NB4 (cell line): ENCODE data around the gene AK9.
"Not testable (repeated sequence)": the region's sequence is repeated elsewhere in the genome, so short reads cannot be mapped to it uniquely, and the experiment has no call there.

Source experiments
- DNase-seq: peaks from one replicate; pipeline ENCODE4 v3.0.0; 2010; ENCODE audit warnings: low read depth
- H3K4me3 ChIP-seq: one replicate; pipeline ENCODE4 v1.5.1; 2011; ENCODE audit warnings: mild to moderate bottlenecking, low read depth, low read length, moderate library complexity
- MYC ChIP-seq: IDR thresholded peaks from 2 replicates; pipeline ENCODE4 v1.6.1; 2011; ENCODE audit warnings: low read depth, low read length
- POLR2A ChIP-seq: IDR thresholded peaks from 2 replicates; pipeline ENCODE4 v1.6.1; 2011; ENCODE audit warnings: mild to moderate bottlenecking; ENCODE audit not compliant: insufficient read length; ENCODE audit errors: extremely low read depth
- TF ChIP-seq, protein P1 (sequence below): IDR thresholded peaks from one replicate; pipeline ENCODE4 v1.5.1; 2012; ENCODE audit warnings: low read depth, low read length
- TF ChIP-seq, protein P2 (sequence below): IDR thresholded peaks from 2 replicates; pipeline ENCODE4 v1.6.1; 2011; ENCODE audit warnings: low read depth, low read length

Gene AK9

DNA sequence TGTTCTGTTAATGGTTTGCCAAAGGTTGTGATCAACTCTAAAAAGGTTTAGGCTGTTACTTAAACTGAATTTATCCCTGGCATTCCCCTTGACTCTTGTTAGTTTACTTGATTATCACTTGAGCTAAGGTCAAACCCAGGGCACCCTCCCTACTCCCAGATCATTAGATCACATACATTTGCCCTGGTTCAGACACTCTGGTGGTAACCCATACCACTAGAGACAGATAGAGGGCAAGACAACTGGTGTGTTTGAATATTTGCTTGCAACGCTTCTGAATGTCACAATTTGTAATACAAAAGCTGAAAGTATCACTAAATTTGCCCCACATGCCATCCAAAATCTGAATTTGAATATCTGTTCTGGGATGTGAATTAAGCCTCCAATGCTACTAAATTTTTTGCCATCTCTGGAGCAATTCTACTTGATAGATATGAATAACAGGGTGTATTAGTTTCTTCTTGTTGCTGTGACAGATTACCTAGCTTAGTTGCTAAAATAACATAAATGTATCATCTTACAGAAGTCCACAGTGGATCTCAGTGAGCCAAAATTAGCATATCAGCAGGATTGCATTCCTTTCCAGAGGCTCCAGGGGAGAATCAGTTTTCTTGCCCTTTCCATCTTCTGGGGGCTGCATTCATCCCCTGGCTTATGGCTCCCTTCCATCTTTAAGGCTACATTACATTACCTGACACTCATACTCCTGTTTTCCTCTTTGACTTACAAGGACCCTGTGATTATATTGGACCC, 45.4 kb upstream of the AK9 start:
- DNase-seq = no peak
- no peak overlapping the region for H3K4me3 ChIP-seq
- TF ChIP-seq, protein P1, sequence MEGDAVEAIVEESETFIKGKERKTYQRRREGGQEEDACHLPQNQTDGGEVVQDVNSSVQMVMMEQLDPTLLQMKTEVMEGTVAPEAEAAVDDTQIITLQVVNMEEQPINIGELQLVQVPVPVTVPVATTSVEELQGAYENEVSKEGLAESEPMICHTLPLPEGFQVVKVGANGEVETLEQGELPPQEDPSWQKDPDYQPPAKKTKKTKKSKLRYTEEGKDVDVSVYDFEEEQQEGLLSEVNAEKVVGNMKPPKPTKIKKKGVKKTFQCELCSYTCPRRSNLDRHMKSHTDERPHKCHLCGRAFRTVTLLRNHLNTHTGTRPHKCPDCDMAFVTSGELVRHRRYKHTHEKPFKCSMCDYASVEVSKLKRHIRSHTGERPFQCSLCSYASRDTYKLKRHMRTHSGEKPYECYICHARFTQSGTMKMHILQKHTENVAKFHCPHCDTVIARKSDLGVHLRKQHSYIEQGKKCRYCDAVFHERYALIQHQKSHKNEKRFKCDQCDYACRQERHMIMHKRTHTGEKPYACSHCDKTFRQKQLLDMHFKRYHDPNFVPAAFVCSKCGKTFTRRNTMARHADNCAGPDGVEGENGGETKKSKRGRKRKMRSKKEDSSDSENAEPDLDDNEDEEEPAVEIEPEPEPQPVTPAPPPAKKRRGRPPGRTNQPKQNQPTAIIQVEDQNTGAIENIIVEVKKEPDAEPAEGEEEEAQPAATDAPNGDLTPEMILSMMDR = no peak
- TF ChIP-seq MYC = no peak
- TF ChIP-seq POLR2A = no peak
- TF ChIP-seq, protein P2, sequence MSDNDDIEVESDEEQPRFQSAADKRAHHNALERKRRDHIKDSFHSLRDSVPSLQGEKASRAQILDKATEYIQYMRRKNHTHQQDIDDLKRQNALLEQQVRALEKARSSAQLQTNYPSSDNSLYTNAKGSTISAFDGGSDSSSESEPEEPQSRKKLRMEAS = no peak

DNA sequence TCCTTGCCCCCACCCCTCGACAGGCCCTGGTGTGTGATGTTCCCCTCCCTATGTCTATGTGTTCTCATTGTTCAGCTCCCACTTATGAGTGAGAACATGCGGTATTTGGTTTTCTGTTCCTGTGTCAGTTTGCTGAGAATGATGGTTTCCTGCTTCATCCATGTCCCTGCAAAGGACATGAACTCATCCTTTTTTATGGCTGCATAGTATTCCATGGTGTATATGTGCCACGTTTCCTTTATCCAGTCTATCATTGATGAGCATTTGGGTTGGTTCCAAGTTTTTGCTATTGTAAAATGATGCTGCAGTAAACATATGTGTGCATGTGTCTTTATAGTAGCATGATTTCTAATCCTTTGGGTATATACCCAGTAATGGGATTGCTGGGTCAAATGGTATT, 34.2 kb upstream of the AK9 start:
- not testable (repeated sequence) for DNase-seq, H3K4me3 ChIP-seq

DNA sequence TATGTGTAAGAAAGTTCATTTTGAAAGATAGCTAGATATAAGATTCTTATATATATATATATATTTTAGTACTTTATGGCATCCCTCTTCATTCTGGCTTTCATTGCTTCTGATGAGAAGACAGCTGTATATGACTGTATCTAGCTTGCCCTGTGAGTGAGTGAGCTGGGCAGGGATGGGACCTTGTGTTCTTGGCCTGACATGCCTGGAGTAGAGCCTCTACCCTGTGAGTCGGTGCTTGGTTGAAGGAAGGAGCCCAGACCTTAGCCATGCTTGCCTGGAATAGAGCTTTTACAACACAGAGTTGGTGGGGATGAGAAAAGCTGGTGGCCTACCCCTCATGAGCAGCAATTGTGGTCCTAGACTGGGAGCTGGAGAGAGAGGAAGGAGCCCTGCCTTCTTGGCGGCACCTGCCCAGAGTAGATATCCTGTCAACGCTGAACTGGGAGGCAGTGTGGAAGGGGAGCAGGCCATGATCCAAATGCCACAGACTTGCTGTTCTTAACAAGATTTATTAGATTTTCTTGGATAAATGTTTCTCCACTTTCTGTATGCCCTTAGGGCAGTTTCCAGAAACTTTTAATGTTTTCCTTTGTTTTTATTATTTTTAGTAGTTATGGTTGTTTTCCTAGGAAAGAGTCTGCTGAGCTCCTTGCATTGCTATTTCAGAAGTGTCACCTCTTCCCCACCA, 31.7 kb upstream of the AK9 start:
- no peak for DNase-seq
- TF ChIP-seq, protein P2 = no peak
- TF ChIP-seq, protein P1 = no peak
- TF ChIP-seq POLR2A = no peak
- no peak for TF ChIP-seq MYC
- H3K4me3 ChIP-seq = no peak overlapping the region

DNA sequence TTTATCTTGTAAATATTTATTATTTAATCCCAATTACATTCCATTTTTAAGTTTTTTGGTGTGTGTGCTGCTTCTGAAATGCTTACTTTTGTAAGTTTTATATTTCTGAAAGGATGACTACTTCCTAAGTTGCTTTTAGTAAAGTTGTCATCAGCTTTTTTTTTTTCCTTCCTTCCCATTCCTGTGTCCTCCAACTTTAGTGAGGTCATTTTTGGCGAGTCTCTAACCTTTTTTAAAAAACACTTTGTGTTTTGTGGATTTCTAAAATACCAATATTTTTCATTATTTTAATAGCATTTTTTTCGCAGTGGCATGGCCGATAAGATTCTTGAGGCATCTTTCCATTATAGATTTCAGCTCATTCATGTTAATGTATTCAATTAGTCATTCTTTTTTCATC, 31.0 kb upstream of the AK9 start:
- DNase-seq = no peak
- no peak for TF ChIP-seq MYC
- TF ChIP-seq, protein P1 = no peak
- TF ChIP-seq, protein P2 = no peak
- no peak for TF ChIP-seq POLR2A
- no peak overlapping the region for H3K4me3 ChIP-seq

DNA sequence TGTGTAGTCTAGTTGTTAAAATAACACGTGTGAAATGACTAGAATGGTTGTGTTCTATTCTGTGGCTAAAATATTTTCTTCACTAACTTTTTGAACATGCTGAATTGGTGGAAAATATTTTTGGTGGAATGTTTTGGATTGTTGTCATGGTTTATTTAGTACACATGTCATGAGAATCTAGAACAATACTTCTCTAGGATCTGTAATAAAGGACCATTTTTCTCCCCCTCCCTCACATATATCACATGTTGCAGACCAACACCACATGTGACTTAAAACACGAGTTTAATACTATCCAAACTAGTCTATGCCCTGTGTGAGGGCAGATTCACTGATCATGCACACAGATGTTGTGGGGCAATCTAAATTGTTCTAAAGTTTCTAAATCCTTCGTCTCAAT, 29.3 kb upstream of the AK9 start:
- no peak for DNase-seq
- no peak overlapping the region for H3K4me3 ChIP-seq
- TF ChIP-seq, protein P2 = no peak
- TF ChIP-seq POLR2A = no peak
- TF ChIP-seq, protein P1 = no peak

DNA sequence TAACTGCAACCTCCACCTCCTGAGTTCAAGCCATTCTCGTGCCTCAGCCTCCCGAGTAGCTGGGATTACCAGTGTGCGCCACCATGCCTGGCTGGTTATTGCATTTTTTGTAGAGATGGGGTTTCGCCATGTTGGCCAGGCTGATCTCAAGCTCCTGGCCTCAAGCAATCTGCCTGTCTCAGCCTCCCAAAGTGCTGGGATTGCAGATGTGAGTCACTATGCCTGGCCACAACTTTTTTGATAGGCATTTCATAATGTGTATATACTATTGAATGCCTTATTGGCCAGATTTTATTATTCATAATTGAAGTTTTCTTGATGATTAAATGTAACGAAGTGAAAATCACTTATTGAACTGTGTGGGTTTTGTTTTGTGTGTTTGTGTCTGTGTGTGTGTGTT, 28.0 kb upstream of the AK9 start:
- TF ChIP-seq, protein P1 = no peak
- TF ChIP-seq MYC = no peak
- TF ChIP-seq POLR2A = no peak
- TF ChIP-seq, protein P2 = no peak
- no peak for DNase-seq

More for the DNA sequence above, 28.0 kb upstream of the AK9 start:
- no peak overlapping the region for H3K4me3 ChIP-seq
